Adipose tissue (tissue), 3 donors: ENCODE results near the gene FSD1. TPM values are rescaled to one million over a fixed set of nuclear protein-coding genes. Genes with fewer than 3 reads are reported as not detected.

Experiments used
- H3K27ac ChIP-seq: one replicate; pipeline ENCODE4 v1.5.1; 2013; ENCODE audit warnings: low read depth, low read length
- WGBS, 3 donors: extraction: QIAGEN DNeasy Blood & Tissue Kit; methylation state at CpG; one replicate each; pipeline ENCODE4 v1.1.7; 2013; 5-methylcytosine and 5-hydroxymethylcytosine counted together
- polyA plus RNA-seq, 3 donors: library from polyadenylated mRNA; stranded (reverse); fragments of 200-250 nt; gene quantifications; one replicate each; pipeline ENCODE4 v1.2.3, GENCODE V29; 2013
- donor health status: healthy with polysubstance abuse.
- donor health status: Bipolar disorder and iron deficiency.
- donor health status: healthy.

Gene FSD1
- polyA plus RNA-seq, 3 donors: 0.12 TPM; not detected in 1

DNA sequence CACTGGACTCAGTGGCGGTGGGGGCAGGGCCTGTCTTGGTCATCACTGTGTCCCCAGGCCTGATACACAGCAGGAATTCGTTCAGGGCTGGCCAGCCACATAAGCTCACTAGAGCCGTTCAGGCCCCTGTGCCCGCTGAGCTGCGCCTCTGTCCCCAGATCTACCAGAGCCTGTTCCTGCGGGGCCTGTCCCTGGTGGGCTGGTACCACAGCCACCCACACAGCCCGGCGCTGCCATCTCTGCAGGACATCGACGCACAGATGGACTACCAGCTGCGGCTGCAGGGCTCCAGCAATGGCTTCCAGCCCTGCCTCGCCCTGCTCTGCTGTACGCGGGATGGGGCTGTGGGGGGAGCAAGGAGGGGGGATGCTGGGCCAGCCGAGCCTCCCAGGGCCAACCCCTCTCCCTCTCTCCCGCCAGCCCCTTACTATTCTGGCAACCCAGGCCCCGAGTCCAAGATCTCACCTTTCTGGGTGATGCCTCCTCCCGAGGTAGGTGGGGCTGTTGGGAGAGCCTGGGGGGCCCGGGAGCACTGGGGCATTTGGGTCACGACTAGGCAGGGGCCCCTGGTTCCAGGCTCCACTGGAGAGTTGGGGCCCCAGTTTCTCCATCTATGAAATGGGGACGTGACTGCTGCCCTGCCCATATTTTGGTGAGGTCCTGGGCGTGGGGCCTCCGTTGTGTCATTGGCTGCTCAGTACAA is 52.8 kb downstream of the FSD1 start:
- whole genome bisulfite sequencing, 3 donors: 82 to 84% (median 84%) methylated on average over 22 to 23 of the region's 23 CpGs

DNA sequence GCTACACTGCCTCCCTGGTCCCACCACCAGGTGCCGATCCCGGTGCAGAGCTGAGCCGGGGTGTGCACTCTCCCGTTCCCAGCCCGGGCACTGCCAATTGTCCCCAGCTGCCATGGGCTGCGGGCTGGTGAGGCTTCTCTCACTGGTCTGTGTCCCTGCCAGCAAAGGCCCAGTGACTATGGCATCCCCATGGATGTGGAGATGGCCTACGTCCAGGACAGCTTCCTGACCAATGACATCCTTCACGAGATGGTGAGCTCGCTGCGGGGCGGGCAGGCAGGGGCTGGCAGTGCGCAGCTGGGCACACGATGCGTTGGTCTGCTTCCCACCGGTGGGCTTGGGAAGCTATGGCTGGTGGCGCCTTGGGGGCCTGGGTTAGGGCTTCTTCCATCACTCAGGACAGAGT is 53.5 kb downstream of the FSD1 start:
- H3K27ac ChIP-seq: no peak overlapping the region
- 89 to 94% (median 92%) methylated on average over 16 of the region's 16 CpGs for WGBS, 3 donors

More for the DNA sequence above, 52.8 kb downstream of the FSD1 start:
- no peak overlapping the region for H3K27ac ChIP-seq

DNA sequence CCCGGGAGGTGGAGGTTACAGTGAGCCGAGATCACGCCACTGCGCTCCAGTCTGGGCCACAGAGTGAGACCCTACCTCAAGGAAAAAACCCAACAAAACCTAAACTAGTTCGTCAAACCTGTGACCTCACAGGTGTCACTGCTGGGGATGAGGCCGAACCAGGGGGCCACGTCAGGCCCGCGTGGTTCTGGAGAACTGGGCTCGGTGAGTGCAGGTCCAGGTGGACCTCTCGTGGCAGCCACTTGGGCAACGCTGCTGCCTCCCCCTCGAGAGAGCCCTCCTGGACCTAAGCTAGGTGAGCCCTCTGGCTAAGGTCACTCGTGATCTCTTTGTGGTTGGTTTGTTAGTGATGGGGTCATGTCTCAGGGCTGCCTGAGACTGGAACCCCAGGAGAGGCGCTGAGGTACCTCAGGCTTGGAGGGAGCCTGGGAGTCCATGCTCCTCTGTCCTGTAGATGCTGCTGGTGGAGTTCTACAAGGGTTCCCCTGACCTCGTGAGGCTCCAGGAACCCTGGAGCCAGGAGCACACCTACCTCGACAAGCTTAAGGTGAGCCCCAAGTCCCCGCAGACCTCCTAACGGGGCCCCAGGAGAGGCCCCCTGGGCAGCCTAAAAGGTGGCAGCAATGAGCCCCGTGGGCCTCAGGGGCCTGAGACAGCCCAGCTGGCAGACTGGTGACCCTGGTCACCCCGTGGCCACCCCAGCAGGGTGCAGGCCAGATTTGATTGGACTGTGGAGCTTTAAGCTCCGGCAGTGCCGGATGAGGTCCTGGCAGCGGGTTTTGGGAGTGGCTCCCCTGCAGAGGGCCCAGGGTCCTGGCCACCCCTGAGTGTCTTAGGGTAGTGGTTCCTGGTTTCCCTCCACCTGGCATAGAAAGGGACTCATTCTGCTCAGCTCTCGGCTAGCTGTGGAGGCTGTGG is 54.6 kb downstream of the FSD1 start:
- H3K27ac ChIP-seq: no peak overlapping the region
- 87 to 90% (median 90%) methylated on average over 25 of the region's 25 CpGs for WGBS, 3 donors

DNA sequence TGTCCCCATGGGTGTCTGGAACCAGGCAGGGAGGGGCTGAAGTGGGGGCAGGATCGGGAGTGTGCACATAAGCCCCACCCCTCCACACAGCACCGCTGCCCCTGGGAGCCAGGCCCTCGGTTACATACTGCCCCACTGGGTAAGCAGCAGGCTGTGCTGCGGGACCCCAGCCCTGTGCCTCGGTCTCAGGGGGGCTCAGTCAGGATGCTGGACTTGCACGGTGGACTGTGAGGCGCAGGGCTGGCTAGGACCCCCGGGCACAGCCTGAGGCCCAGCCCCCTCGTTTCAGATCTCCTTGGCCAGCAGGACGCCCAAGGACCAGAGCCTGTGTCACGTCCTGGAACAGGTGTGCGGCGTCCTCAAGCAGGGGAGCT is 55.2 kb downstream of the FSD1 start:
- no peak overlapping the region for H3K27ac ChIP-seq
- 80 to 87% (median 82%) methylated on average over 13 of the region's 13 CpGs for WGBS, 3 donors

DNA sequence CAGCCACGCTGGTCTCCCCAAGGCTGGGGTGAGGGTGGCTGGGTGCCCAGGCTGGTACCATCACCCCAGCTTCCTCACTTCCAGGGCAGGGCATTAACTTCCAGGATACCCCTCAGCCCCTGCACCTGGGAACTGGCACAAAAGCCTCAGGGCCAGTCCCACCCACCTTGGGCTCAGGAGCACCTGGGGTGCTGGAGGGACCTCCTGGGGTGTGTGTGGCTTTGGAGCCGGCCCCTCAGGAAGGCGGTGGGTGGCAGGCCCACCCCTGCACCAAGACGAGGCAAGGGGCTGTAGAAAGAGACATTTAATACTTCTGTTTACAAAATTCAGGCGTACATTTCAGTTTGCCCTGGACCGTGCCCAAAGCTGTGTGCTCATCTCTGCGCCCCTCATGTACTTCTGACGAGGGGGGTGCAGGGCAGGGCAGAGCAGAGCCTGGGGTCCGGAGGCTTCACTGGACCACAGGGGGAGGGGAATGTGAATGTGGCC is 55.7 kb downstream of the FSD1 start:
- no peak overlapping the region for H3K27ac ChIP-seq
- WGBS, 3 donors: 78 to 89% (median 83%) methylated on average over 9 of the region's 9 CpGs

DNA sequence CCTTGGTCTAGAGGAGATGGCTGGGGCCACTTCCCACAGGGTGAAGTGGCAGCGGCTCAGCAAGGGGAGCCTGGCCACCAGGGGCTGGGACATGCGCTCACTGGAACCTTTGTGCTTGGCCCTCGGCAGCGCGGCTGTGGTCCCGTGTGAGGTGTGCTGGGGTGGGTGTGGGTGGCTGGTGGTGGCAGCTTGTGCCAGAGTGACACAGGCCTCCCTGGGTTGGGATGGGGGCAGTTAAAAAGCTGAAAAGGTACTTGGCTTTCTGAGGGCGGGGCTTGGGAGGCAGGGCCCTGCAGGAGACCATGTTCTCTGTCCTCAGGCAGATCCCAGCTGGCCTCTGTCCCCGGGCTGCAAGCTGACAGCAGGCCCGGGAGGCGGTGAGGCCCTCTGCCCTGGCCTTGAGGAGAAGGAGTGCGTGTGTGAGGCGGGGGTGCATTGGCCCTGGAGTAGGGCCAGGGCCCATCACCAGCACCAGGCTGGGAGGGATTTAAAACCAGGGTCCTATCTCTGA is 56.3 kb downstream of the FSD1 start:
- 70 to 83% (median 82%) methylated on average over 12 of the region's 12 CpGs for WGBS, 3 donors
- no peak overlapping the region for H3K27ac ChIP-seq

DNA sequence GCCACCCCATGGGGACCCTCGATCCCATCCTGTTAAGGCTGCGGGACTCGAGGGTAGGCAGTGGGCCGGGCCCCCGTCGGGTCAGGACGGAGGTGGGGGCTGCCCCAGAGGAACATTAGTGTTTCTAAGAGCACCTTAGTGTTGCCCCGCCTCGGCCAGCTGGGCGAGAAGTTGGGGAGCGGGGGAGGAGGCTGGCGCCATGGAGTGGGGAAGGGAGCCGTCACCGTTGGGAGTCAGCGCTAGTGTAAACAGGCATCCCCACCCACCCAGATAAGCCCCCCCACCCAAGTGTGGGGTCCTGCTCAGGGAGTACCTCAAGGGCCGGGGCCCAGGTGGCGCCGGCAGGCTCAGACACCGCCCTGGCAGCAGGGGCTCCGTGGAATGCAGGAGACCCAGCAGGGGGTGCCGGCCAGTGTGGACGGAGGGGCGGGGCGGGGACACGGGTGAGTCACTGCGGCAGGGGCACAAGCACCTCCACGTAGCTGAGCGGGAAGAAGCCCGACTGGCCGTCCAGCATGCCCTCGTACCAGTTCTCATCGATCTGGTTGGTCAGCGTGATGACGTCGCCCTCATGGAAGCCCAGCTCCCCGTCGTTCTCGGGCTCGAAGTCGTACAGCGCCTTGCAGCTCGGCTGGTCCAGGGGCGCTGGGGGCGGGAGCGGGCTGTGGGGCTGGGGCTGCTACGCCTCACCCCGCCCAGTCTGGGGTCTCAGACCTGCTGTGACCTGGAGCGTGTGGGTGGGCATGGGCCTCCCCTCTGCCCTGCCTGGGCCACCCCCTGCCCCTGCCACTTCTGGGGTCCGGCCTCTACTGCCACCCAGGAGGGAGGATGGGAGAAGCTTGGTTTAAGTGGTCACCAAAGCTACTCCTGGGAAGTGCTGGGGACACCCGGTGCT is 57.0 kb downstream of the FSD1 start:
- no peak overlapping the region for H3K27ac ChIP-seq
- WGBS, 3 donors: 86 to 91% (median 89%) methylated on average over 50 of the region's 50 CpGs

DNA sequence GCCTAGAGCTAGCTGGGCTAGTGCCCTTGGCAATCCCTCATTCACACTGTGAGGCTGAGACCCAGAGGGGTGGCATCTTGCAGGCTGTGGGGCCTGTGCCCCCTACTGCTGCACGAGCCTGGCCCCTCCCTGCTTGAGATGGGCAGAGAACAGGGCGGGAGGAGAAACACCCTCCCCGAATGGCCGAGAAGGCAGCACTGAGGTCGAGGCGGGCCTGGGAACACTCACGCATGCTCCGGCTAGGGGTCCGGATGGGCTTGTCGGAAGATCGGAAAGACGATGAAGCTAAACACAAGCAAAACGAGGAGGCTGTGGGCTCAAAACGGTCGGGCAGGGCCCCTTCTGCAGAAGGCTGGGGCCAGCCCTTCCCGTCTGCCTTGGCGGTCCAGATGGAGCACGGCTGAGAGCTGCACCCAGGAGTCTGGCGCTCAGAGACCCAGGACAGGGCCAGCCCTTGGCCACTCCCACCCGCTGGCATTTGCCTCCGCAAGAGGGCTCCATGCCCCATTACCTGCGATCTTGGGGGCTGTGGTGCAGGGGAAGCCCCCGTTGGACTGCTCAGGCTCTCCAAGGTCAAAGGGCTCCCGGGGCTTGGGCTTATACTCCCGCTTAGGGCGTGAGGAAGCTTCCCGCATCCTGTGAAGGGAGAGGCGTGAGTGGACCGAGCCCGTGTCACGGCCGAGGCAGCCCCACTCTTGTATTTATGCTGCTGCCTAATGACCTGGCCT is 57.9 kb downstream of the FSD1 start:
- 86 to 88% (median 87%) methylated on average over 31 to 32 of the region's 32 CpGs for WGBS, 3 donors
- H3K27ac ChIP-seq: no peak overlapping the region

DNA sequence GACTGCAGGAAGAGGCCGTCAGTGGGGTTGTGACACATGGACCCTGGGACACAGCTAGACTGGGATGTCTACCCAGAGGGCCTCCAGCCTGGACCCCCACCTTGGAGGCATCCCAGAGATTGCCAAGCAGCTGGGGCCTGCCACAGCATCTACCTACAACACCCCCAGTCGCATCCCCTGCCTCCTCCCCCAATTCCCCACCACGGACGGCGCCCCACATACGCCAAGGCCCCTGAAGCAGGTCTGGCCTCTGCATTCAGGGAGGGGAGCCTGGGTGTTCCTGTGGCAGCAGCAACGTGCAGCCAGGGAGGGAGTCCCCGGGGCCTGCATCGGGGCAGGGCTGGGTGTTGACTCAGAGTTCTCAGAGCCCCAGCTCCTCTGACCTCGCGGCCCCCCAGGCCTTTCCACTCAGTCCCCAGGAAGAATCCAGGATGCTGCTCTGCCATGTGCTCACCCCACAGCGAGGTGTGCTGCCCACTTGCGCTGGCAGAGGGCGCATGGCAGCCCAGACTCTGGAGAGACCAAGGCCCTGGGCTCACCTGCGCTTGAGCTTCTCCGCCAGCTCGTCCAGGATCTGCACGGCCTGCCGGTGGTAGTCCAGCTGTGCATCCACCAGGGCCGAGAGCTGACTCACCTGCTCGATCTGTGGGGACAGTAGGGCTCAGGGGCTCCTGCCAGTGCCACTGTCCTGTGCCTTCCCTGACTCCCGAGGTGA is 58.6 kb downstream of the FSD1 start:
- H3K27ac ChIP-seq: no peak overlapping the region
- 79 to 86% (median 79%) methylated on average over 18 to 22 of the region's 22 CpGs for WGBS, 3 donors

DNA sequence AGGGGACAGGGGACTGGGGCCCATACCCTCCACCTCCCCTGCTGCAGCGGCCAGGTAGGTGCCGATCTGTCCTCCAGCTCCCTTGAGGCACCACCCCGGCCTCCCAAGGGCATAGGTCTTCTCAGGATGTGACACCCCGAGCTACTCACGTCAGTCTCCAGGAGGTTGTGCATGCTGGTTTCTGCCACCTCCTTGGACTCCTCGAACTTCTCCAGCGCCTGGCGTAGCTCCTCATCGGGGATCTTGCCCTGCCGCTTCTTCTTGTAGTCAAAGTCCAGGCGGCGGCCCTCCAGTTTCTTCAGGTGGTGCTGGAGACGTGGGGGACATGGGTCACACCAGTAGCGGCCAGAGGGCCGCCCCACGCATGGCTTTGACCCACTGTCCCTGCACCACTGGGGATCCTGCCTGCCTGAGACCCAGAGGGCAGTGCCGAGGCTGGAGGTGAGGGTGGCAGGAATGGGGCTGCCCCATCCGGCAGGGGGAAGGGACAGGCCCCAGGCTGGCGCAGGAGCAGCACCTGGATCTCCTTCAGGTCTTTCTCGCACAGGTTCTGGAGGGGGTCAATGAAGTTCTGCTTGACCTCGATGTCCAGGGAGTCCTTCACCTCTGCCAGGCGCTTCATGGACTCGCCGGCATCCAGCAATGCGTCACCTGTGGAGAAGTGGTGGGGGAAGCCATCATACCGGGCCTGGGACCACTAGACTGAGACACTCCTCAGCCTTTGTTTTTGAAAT is 59.3 kb downstream of the FSD1 start:
- H3K27ac ChIP-seq: no peak overlapping the region
- 89 to 93% (median 90%) methylated on average over 26 of the region's 26 CpGs for WGBS, 3 donors

DNA sequence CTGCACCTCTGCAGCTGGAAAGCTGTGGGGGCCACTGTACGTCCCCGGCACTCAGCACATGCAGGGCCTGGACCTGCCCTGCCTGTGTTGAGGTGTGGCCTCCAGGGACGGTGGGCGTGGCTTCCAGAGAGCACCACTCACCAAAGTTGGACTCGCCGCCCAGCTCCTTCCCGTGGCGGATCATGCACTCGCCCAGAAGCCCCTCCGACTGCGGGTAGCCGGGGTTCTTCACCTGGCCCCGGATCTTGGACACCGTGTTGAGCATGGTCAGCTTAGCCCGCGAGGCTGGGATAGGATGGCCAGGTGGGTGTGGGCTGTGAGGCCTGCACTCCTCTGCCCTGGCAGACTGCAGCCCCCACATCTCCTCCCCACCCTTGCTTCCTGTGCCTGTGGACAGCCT is 60.9 kb downstream of the FSD1 start:
- no peak overlapping the region for H3K27ac ChIP-seq
- WGBS, 3 donors: 92 to 96% (median 94%) methylated on average over 16 of the region's 16 CpGs

DNA sequence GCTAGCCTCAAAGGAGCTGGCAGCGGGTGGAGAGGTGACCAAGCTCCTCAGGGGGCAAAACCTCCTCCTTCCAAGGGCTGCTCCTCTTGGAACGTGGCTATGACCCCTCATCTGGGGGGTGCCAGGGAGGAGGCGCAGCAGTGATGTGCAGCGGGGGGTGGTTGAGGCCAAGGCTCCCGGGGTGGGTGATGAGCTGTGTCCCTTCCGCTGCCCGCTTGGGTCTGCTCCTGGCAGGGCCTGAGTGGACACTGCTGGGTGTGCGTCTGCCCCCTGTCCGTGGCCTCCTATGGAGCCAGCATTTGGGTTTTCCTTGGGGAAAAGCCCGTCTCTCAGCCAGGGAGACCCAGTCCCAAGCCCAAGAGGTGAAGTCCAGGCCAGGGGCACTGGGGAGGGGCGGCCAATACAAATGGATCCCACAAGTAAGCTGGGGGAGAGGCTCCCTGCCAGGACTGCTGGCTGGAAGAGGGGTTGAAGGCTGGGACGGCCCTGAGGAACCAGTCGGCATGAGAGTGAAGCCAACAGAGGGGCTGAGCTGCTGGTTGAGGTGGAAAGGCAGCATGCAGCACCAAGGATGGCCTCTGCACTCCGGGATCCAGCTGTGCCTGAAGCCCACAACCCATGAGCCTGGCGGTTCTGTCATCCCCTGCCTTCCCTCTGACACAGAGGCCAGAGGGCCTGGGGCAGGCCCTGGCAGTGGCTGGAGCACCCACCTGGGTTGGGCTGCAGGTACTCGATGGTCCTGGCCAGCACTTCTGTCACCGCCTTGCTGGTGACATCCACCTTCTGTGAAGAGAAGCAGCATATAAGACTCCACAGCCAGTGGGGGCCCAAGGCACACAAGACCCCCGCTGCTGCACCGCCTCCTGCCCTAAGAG is 61.6 kb downstream of the FSD1 start:
- WGBS, 3 donors: 92 to 93% (median 93%) methylated on average over 19 of the region's 19 CpGs
- no peak overlapping the region for H3K27ac ChIP-seq

DNA sequence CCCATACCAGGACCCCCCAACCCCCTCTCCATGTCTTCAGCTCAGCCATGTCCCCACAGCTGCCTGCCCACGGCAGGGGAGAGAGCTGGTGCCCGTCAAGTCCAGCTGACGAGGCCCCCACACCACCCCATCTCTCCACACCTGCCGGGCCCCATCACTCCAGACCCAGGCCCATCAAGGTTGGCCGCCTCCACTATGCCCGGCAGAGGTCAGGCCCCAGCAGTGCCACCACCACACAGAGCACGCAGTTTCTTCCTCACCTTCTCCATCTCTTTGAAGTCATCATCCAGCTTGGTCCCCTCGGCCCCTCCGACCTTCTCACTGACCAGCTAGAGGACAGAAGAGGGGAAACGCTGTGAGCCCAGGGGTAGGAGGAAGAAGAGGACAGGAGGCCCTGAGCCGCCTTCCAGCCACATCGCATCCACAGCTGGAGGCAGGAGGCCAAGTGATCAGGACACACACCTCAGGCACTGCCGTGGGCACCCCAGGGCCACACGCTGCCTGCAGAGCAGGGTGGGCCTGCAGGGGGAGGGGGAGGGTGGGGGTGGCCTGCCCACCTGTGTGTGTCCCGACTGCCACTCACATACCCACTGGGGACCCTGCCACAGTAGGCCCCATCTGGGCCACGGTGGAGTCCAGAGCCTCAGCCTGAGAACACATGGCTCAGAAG is 62.4 kb downstream of the FSD1 start:
- H3K27ac ChIP-seq: no peak overlapping the region
- 83 to 92% (median 88%) methylated on average over 16 of the region's 16 CpGs for WGBS, 3 donors

DNA sequence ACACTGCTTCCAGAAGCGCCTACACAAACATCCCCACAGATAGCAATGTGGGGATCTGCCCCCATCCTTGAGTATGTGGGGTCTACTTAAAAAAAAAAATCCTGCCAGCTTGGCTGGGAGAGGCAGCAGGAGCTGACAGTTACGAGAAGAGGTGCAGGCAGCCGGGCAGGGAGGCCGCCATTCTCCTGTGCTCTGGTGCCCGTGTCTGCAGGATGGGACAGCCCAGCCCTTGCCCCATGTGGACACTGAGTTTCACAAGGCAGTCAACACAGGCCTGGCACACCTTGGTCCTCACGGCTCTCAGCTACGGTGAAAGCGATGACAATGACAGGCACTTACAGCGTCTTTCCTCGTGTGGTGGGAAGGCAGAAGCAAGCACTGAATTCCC is 62.9 kb downstream of the FSD1 start:
- H3K27ac ChIP-seq: no peak overlapping the region

DNA sequence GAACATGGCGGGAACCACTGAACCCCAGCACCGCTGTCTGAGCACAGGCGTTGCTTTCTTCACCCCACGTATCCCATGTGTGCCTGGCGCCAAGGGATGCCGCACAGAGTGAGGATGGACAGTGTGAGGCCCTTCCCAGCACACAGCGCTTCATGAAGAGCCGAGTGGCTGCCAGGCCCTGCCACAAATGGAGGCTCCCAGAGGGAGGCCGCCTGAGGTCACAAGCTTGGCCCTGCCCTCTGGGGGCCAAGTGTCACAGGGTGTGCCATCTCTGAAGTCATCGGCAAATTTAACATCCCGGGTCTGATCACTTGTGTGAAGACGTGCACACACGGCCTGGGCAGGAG is 63.4 kb downstream of the FSD1 start:
- H3K27ac ChIP-seq: no peak overlapping the region
- WGBS, 3 donors: 71 to 84% (median 82%) methylated on average over 13 of the region's 13 CpGs

More for the DNA sequence above, 62.9 kb downstream of the FSD1 start:
- WGBS, 3 donors: 89% methylated on average over 10 of the region's 10 CpGs
